C4-2B (cell line): Measurements from ENCODE around the gene DCDC2.
A peak's percentile ranks its signal among the peaks of the same experiment; 100 is the strongest.
"Not testable (repeated sequence)": the region's sequence is repeated elsewhere in the genome, so short reads cannot be mapped to it uniquely, and the experiment has no call there.

Source experiments
- H3K27ac ChIP-seq: fragments of 450-650 bp; 2 replicates; pipeline ENCODE4 v1.5.1; 2017
- ZFX ChIP-seq: fragments of 450-650 bp; IDR thresholded peaks from 2 replicates; pipeline ENCODE4 v1.6.1; 2017
- TF ChIP-seq, protein P1 (sequence below): fragments of 450-650 bp; conservative IDR thresholded peaks from 2 replicates; pipeline ENCODE4 v1.5.1; 2017; ENCODE audit warnings: mild to moderate bottlenecking

DCDC2 gene

DNA sequence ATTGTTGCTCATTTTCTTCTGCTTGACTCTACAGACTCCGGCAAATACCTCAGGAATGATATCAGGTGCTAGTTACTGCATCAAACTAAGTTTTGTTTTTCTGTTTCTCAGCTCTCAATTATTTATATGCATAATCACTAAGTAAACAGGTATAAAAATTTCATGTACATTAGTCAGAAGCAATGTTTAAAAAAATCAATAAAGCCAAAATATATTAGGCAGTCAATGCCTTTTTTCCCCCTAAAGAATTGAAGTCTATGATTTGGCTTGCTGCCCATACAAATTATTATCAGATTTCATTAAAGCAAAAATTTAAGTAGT is 24.3 kb upstream of the DCDC2 start:
- H3K27ac ChIP-seq, result no peak overlapping the region
- TF ChIP-seq ZFX, result no peak
- TF ChIP-seq, protein P1, sequence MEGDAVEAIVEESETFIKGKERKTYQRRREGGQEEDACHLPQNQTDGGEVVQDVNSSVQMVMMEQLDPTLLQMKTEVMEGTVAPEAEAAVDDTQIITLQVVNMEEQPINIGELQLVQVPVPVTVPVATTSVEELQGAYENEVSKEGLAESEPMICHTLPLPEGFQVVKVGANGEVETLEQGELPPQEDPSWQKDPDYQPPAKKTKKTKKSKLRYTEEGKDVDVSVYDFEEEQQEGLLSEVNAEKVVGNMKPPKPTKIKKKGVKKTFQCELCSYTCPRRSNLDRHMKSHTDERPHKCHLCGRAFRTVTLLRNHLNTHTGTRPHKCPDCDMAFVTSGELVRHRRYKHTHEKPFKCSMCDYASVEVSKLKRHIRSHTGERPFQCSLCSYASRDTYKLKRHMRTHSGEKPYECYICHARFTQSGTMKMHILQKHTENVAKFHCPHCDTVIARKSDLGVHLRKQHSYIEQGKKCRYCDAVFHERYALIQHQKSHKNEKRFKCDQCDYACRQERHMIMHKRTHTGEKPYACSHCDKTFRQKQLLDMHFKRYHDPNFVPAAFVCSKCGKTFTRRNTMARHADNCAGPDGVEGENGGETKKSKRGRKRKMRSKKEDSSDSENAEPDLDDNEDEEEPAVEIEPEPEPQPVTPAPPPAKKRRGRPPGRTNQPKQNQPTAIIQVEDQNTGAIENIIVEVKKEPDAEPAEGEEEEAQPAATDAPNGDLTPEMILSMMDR, result no peak

DNA sequence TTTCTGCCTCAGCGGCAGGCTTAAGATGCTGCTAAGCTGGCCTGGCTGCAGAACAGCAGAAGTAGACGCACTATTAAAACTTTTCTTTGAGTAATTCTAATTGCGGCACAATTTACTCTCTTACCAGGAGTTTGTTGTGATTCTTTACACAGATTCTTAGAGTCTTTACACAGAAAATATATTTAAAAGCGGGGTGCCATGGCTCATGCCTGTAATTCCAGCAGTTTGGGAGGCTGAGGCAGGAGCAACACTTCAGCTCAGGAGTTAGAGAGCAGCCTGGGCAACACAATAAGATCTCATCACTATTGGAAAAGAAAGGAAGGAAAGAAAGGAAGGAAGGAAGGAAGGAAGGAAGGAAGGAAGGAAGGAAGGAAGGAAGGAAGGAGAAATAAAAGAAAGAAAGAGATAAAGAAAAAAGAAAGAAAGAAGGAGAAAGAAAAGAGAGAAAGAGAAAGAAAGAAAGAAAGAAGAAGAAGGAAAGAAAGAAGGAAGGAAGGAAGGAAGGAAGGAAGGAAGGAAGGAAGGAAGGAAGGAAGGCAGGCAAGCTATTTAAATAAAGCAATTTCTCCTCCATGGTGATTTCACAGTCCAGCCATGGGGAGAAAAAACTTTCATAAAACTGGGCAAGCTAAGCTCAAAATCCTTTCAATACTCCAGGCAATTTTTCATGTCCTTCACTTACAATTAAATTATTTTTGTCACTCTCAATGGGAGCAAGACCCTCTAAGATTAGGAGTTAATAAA is 23.8 kb upstream of the DCDC2 start:
- no peak for TF ChIP-seq ZFX
- no peak overlapping the region for H3K27ac ChIP-seq

DNA sequence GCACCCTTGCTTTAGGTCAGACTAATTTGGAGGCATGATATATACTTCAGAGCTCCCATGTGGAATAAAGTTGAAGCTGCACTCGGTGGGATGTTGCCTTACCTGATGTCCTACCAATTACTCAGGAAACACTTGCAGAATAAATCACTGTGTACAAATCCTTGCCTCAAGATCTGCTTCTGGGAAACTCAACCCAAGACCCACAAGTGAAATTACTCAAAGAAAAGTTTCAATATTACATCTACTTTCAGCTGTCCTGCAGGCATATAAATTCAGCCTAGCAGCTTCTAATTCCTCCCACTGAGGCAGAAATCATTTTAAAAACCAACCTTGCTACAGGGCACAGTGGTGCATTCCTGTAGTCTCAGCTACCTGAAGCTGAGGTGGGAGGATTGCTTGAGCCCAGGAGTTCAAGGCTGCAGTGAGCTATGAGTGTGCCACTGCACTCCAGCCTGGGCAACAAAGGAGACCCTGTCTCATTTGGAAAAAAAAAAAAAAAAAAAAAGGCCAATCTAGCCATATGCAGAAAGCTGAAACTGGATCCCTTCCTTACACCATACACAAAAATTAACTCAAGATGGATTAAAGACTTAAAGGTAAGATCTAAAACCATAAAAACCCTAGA is 20.7 kb upstream of the DCDC2 start:
- no peak for TF ChIP-seq ZFX
- TF ChIP-seq, protein P1, result no peak
- no peak overlapping the region for H3K27ac ChIP-seq

DNA sequence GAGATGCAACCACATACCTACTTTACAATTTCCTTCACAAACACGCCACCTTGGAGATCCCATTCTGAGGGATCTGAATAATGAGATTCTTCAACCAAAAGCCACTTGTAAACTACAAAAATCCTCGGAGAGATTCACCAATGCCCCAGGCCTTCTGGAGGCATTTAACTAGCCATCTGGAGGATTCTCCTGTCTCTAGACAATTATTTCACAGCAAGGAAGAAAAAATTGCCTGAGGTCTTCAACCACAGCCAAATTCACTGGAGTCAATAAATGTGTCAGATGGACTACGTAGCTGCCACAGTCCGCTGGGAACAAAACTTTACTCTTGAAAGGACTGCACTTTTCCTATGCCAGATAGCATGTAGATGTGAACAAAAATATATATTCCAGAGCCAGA is 19.0 kb upstream of the DCDC2 start:
- no peak for TF ChIP-seq ZFX
- TF ChIP-seq, protein P1, result no peak
- H3K27ac ChIP-seq, result no peak overlapping the region

DNA sequence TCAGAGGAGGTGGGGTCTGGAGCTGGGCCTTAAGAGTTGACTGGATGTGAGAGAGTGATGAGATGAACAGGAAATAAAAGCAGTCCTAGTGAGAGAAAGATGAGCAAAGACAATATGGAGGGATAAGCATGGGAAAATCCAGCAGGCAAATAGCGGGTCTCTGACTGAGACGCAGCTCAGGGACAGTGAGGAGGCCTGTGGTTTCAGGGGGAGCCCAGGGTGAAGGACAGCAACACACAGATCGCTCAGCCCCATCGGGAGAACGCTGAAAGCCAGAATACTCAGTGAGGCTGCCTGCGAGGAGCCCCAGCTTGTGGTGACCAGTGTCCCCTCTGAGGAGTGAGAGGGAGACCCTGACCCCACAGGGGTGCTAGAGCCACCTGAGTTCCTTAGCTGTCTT is 16.8 kb upstream of the DCDC2 start:
- H3K27ac ChIP-seq, result no peak overlapping the region
- TF ChIP-seq ZFX, result no peak
- TF ChIP-seq, protein P1, result no peak

DNA sequence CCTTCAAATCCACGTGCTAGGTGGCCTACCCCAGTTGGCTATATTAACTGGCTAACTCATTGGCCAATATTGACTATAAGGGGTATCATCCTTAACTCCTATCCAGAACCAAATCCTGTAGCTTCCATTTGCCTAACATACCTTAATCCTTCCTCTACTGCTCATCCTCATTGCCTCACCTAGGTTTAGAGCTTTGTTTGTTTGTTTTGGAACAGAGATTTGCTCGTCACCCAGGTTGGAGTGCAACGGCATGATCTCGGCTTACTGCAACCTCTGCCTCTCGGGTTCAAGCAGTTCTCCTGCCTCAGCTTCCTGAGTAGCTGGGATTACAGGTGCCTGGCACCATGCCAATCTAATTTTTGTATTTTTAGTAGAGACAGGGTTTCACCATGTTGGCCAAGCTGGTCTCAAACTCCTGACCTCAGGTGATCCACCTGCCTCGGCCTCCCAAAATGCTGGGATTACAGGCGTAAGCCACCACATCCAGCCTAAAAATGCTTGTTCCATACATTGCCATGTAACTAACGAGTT is 7.3 kb upstream of the DCDC2 start:
- not testable (repeated sequence) for H3K27ac ChIP-seq

DNA sequence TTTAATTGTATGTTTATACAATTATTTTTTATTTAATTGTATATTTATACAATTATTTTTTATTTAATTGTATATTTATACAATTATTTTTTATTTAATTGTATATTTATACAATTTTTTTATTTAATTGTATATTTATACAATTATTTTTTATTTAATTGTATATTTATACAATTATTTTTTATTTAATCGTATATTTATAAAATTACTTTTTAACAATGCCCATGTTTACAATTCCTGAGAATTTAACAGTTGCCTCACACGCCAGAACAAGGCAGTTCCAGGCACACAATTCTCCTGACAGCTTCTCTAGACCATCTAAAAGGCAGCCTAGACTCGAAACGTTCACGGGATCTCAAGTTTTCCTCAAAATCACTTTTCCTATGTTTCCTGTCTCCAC is 4.5 kb upstream of the DCDC2 start:
- H3K27ac ChIP-seq, result not testable (repeated sequence)

DNA sequence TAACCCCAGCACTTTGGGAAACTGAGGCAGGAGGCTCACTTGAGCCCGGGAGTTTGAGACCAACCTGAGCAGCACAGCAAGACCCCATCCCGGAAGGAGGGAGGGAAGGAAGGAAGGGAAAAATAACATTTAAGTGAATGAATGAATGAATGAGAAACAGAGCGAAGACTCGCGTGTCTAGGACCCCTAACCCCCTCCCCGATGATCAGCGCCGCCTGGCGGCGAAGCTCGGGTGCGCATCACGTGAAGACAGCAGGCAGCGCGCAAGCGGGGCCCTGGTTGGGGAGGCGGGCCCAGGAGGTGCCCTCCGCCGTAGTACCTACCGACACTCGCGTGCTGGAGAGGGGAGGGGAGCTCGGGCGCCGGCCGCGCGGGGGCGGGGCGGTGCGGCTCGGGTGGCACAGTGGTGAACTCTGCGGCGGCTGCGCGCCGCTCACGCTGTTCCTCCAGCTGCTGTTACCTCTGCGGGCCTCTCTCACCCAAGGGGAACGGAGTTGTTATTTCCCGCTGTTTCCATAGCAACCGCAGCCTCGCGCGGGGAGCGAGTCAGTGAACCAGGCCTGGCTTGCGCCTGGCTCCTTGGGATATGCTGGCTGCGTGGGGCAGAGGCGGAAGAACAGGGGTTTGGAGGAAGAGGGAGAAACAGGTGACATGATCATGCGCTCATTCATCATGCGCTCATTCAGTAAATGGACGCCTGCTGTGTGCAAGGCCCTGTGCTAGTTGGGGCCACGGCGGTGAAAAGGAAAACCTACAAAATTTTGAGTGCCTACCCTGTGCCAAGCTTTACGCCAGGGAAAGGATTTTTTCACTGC is 2.0 kb upstream of the DCDC2 start:
- H3K27ac ChIP-seq, result peak overlapping the region; percentile 13
- TF ChIP-seq ZFX, result no peak
- TF ChIP-seq, protein P1, result peak; percentile 94
